A172 (cell line): Measurements from ENCODE around the gene TGFBI. TPM values are rescaled to one million over a fixed set of nuclear protein-coding genes. Genes with fewer than 3 reads are reported as not detected.
A peak's percentile ranks its signal among the peaks of the same experiment; 100 is the strongest.

Experiments
- DNase-seq: peaks from one replicate; pipeline ENCODE4 v3.0.0-alpha.2; 2015; ENCODE audit warnings: low spot score
- total RNA-seq: library from RNA; depleted of rRNA; stranded (reverse); fragments of >200 nt; shearing (Covaris generic); gene quantifications from 2 replicates; pipeline ENCODE4 v1.2.3, GENCODE V29; 2014

Gene TGFBI
- total RNA-seq, 1 experiment from 2014 or later: 11.6 TPM

DNA sequence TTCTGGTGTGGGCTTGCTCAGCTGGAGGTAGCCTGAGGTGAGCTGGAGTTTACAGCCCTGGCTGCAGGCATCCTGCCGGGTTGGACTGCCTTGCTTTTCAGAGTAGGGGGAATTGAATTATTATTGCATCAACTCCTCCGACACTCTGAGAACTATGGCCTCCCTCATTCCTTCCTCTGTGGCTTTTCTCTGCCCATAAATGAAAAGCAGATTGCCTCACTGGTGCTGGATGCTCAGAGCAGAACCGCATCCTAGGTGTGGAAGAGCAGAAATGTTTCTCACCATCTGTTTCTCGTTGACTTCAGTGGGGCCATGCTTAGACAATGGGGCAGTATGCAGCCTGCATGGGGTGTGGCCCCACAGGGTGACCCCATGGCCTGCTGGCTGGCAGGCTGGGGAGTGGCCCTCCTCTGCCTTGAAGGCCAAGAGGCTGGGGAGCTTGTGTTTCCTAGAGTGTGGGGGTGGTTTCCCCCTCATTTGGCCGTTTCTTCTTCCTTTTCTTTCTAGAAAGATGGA is 27.3 kb upstream of the TGFBI start:
- no peak for DNase-seq

DNA sequence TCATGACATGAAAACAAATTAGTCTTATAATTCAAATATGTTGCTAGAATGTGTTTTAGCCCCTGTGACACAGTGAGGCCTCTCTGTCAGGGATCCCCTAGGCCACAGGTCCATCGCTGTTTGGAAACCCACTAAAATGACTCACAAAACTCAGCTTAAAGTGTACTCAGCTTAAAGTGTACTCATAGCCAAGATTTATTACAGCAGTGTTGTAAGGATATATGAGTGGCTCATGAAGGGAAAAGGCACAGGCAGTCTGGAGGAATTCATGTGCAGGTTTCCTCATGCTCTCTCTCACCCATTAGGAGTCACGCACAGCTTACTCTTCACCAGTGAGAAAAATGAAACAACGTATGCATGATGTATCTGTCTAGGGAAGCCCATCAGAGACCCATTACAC is 24.4 kb upstream of the TGFBI start:
- DNase-seq: peak; percentile 77

DNA sequence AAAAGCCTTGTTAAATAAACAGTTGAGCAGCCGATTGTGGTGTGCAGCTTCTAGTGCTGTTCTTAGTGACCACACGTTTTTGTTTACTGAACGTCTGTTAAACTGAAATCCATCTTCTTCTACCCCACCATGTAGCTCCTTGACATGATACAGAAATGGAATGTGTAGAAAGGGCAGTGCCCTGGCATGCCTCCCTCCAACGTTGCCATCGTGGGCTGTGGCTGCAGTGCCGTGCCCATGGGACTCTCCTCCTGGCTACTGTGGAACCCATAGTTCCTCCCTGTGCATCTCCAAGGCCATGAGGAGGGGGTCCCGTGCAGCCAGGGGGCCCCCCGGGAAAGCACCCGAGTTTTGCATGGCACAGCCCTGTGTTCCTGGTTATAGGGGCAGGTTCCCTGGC is 23.3 kb upstream of the TGFBI start:
- no peak for DNase-seq

DNA sequence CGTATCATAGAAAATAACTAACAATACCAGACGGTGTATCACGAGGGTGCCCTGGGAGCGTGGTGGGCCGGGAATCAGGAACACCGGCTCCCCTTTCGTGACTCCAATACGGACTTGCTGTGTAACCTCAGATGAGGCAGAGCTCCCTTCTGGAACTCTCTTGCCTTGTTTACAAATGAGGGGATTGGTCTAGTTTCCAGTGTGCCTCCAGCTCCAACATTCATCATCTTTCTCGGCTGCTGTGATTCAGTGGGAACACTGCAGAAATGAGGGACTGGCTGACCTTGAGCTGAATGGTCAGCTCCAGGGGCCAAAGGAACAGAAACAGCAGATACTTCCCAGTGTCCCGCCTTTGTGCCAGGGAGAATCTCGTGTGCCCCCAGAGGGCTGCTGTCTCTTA is 22.6 kb upstream of the TGFBI start:
- peak; percentile 57 for DNase-seq

DNA sequence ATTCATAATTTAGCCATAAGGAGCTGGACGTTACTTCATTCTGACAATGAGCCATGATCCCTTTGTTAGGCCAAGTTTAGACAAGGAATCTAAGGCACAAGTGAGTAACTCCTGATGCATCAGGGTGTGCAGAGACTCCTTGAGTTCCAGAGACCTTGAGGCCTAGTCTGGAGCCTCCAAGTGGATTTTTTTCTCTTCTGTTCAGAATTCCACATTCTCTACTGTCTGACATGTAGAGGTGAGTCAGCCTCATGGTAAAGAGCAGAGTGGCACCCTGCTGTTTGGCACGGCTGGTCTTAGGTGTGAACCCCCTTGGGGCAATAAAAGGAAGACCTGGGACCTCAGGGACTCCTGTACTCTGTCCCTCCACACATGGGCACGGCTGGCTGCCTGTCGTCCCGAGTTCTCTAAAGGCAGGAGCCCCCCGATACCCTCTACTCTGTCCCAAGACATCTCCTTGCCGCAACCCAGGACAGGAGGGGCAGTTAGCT is 22.0 kb upstream of the TGFBI start:
- peak; percentile 94 for DNase-seq

DNA sequence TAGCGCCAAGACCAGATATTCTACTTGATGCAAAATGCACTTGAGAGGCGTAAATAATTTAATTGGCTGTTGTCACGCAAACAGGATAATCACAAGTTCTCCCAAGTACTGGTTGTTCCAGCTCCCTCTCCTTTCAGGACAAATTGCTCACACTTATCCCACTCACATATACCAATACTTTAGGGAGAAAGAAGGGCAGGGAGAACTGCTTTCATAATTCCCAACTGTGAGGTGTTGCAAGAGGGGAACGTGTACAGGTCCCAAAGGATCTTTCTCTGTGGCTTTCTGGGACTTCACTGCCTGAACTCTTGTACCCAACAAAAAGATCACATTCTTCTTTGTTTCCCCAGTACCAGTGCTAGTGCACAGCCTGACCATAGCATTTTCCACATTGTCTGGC is 21.5 kb upstream of the TGFBI start:
- DNase-seq: no peak

DNA sequence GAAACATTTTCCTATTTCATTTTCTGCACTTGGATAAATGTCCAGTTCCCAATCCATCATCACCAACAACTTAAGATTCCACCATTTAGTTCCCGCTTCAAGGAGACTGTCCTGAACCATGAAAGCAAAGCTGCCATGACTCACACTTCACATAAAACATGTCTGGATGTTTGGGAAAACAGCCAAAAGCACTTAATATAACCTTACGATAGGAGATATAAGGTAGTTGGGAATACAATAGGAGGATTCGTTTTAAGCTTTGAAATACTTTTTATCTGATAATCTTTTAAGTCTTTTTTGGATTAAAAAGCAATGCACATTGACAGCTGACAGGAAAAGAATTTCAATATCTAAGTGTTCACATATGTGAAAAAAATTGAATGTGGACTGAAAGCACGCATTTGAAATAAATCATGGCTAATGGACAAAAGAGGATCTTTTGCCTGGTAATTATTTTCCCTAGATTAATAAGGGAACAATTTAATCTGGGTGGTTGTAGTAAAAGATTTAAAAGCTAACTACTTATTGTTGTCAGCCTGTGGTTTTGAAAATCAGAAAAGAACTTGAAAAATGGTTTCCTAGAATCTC is 17.3 kb upstream of the TGFBI start:
- peak; percentile 93 for DNase-seq

DNA sequence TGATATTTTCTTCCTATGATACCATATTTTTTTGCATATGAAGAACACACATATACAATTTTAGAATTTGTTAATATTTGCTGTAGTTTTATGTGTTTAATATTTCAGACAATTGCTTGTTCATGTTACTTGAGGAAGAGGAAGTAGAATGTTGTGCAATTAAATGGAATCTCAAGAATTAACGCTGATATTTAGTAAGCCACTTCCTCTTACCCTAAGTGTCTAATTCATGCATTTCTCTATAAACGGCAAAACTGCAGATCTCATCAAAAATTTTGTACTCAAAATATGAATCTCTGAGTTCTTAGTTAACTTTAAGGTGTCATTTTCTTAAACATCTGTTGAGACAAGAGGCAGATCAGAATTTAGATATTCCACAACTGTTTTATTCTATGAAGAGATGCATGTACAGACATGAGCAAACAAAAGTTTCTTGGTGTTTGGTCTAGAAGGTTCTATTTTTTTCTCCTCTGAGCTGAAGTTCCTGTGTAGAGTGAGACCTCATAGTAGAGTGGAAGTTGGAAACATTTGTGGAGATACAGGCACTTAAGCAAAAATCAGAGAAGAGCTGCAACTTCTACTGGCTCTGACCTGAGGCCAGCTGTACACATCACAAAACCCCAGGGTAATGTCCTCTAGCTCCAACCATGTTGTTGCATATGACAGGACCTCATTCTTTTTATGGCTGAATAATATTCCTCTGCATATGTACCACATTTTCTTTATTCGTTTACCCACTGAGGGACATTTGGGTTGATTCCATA is 16.6 kb upstream of the TGFBI start:
- DNase-seq: peak; percentile 71

DNA sequence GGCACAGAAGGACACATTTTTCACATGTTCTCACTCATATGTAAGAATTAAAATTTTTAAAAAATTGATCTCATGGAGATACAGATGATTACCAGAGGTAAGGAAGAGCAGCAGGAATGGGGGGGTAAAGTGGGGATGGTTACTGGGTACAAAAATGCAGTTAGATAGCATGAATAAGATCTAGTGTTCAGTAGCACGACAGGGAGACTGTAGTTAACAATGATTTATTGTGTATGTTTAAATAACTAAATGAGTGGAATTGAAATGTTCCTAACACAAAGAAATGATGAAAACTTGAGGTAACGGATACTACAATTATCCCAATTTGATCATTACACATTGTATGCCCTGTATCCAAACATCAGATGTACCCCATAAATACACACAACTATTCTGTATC is 15.2 kb upstream of the TGFBI start:
- no peak for DNase-seq

DNA sequence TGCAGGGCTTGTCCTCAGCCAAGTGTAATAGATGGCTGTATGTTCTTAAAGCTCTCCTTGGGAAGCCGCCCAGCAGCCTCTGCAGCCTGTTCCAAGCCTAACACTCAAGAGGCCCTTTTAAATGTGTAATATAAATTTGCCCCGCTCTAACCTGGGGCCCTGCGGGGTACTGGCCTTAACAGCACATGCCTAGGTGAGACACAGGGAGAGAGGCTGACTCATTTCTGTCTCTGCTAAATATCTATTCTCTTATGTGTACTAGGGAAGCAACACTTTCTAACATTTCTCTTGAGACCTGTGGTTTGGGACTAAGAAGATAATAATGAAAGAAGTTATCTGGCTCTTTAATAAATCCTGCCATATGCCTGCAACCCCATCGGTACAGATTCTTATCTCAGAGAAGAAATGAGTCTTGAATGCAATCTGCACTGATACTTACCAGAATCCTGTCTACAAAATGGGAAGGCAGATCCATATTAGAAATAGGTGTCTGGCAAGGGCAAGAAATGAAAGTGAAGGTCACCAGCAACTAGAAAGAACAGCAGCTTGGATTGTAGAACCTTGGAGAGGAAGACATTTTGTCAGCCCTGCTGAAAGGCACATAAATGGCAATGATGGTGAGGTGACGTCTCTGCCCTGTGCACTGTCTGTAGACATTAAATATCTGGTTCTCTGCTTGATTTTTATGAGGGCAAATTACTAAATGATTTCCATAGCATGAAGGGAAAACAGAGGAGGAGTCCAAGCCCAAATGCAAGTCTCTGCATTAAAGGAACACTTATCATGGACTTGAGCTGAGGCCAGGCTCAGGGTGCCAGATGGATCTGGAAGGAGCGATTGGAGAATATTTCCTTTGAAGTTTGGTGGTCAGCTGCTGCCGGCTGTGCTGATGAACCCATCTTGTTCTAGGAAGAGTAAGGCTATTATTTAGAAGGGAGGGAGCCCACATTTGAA is 14.5 kb upstream of the TGFBI start:
- DNase-seq: peak; percentile 68

DNA sequence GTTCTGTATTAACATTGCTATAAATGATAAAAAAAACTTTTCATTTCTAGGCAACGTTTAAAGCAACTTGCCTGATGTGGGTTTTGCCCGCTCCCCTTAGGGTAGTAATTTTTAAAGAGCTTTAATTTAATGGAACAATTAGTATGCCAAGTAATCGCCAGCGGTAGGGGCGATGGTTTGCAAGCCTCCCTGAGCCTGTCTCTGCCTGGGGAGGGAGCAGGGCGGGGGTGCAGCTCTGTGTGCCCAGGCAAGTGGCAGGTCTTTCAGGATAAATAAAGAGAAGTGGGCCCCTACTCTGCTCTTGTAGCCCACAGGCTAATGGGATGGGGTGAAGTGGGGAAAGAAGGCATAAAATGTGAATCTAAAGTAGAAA is 13.8 kb upstream of the TGFBI start:
- DNase-seq: no peak

DNA sequence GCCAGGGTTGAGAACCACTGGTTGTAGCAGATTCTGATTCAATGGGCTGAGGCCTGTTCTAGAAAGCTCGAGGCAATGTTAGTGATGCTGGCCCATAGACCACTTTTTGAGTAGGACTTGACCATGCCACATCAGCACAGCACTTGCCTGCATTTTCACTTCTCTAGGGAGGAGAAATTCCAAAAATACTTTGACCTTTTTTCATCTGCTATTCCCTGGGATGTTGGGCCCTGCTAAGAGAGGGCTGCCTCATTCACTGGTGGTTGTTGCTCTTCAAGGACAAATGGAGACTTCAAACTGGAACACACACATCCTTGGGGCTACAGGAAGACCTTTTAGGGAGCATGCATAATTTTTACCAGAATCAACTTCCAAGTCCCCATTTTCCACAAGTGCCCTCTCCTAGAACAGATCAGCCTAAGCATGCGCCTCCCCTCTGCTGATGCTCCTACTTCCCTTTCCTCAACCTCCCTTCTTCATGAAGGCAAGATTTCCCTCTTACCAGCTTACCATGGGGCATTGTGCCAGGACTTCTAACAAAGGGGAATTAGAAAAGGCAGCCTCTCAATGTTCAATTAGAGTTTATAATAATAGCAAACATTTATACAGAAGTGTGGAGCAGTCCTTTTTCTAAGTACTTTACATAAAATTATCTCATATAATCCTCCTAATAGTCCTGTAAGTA is 12.7 kb upstream of the TGFBI start:
- no peak for DNase-seq

DNA sequence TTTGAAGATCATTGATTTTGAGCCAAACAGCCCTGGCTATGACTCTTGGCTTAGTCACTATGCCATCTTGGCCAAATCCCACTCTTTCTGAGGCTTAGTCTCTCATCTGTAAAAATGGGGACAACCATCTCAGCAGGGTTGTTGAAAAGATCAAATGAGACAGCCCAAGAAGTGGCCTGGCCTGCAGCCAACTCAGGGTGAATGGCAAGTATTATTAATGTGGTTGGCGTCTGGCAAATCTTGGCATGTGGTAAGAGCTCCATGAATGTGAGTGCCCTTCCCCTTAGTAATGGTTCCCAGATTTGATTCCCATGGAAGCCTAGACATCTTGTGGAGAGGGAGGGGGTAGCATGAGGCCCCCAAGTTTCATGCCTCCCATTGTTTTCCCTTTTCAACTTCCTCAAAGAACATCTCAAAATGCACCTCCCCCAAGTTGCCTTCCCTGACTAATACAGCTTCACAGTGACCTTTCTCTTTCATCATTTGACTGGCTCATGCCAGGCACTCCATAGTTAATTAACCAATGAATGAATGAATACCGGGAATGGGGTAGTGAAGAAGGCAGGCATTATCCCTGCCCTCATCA is 11.8 kb upstream of the TGFBI start:
- peak; percentile 99 for DNase-seq

DNA sequence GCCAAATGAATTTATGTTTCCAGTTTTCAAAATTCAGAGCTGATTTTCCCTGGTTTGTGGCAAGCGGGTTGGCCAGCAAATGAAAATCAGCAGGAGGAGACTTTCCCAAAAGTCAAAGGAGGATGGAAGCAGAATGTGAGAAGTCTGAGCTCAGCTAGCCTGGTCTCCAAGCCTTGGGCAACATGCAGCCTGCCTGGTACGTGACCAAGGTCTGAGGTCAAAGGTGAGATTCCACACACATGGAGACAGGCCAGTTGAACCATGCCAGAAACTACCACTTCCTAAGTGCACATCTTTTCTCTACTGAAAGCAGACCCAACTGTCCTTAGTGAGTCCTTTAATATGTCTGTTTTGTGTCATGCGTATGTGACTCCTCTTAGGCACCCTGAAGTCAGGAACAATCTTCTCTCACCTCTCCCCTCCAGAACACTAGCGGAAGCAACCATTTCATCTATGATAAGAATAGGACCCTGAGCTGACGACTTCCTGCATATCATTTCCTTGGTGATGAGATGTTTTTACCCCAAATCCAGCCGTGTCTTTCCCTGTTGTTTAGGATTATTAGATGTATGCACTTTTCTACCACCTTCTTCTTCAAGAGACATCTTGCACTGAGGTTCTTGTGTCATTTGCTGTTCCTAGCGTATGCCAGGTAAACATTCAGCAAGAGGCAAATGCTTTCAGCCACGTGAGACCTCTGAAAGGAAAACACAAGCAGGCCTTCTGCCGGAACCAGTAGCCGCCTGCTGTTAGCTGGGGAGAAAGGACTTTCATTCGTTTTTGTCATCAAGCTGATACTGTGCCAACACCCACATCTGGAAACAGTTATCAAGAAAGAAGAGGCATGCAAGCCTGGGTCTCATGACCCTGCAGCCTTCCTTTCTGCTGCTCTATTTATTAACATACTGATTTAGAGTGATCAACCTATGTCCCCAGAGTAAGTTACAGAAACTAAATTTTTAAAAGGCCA is 9.7 kb upstream of the TGFBI start:
- peak; percentile 96 for DNase-seq

DNA sequence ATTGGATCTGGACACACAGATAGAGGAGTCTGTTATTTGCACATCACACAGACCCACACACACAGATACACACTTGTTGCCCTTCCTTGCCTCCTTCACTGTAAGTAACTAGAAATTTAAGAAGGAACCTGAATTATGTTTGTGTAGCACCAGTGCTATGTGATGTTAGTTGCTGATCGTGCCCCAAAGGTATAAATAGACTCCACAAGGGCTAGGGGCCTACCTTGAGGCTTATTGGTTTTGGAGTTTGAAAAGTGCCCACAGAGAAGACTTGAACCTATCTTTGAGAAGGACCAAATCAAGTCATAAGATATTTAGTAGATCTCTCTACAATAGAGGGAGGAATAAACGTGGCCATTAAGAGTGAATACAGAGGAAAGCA is 8.8 kb upstream of the TGFBI start:
- DNase-seq: no peak

DNA sequence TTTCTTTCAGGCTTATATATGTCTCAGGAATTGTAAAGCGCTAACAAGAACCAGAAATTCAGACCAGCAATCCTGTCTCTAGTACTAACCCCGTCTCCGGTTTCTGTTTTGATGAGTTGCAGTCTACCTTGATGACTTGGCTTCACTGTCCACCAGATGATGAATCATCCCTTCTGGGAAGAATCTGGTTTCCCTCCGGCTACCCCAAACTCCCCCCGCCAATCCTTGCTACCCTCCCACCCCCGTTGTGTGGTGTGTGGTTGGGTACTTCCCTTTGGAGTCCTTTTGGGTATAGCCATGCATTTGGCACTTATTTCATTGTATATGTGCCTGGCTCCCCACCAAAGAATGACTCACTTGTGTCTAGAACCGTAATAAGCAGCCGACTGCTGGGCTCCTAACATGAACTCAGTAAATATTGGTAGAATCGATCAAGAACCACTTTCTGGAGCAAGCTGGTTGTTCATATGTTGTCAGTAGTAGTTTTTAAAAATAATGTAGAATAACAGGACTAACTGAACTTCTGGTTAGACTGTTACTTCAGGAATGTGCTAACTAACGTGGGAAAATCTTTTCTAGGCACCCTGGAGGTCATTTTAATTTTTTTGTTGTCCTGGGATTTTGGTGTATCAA is 8.3 kb upstream of the TGFBI start:
- DNase-seq: peak; percentile 97

DNA sequence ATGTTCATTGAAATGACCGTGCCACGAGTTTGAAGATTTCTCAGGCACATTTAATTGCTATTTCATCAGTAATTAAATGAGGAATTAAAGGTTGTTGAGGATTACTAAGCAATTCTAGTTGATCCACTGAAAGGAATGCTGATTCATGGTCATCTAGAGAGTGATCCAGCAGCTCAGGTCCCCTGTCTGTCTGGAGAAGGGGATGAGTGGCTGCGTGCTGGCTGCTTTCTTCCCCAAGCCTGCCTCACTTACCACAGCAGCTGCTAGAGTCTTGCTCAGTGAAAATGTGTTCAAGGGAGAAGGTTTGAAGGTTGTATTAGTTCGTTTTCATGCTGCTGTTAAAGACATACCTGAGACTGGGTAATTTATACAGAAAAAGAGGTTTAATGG is 7.8 kb upstream of the TGFBI start:
- peak; percentile 75 for DNase-seq

DNA sequence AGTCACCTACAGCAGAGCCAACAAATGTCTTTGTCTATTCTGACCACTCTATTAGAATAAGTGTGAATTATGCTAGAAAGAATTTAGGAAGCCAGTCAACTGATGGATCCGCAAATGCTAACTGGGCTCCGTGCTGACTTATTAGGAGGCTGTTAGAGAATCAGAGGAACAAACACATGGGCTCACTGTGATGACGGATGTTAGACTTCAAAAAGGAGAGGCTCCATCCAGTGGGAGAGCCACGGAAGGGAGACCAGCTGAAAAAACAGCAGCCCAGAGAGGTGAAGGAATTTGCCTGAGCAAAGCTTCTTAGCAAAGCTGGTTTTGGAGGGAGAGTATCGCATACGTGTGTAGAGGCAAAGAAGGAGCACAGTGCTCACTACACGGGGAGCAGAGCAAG is 5.8 kb upstream of the TGFBI start:
- DNase-seq: no peak

DNA sequence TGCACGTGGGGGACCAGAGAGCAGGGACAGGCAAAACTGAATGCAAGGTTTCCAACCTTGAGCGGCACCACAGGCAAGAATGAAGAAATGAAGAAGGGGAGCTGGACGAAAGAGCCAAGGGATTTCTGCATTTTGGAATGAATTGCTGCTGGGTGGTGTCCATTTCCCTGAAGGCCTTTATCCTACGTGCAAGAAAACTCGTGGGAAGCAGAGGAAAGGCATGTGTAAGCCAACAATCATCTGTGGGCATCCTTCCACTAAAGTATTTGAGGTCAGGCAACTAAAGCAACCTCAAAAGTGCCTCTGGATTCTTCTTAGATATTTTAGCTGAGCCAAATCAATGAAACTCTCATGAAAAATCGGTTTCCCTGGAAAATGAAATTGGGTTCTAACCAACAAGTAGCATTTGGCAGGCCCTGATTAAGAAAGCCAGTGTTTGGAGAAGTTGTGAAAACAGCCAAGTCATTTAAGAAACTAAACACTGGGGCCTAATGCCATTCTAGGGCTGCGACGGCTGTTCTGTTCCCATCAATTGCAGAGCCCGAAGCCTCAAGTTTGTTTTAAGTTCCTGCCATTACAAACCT is 4.7 kb upstream of the TGFBI start:
- no peak for DNase-seq
